Right forelimb (tissue), 1 donor: Measurements from ENCODE around the gene ME1.
"Not testable (repeated sequence)": the region's sequence is repeated elsewhere in the genome, so short reads cannot be mapped to it uniquely, and the experiment has no call there.

Experiments
- DNase-seq: peaks from one replicate; pipeline ENCODE4 v3.0.0-alpha.2; 2018

The ME1 gene

GRCh38 chr6:83250235-83250634 lies 180.6 kb downstream of the ME1 start:
- no peak for DNase-seq

- DNase-seq, result no peak
These were observed 183.4 kb downstream of the ME1 start for GRCh38 chr6:83247471-83247870.

- no peak for DNase-seq
These were observed 199.7 kb downstream of the ME1 start for GRCh38 chr6:83231146-83231545.

- DNase-seq, result no peak
These were observed 204.3 kb downstream of the ME1 start for GRCh38 chr6:83226517-83226916.

- DNase-seq, result no peak
These were observed 208.9 kb downstream of the ME1 start for GRCh38 chr6:83221889-83222479.

- no peak for DNase-seq
These were observed 209.6 kb downstream of the ME1 start for GRCh38 chr6:83221276-83221675.

GRCh38 chr6:83220121-83220520 lies 210.7 kb downstream of the ME1 start:
- no peak for DNase-seq

- no peak for DNase-seq
These were observed 212.2 kb downstream of the ME1 start for GRCh38 chr6:83218646-83219045.

- DNase-seq, result no peak
These were observed 214.0 kb downstream of the ME1 start for GRCh38 chr6:83216806-83217205.

GRCh38 chr6:83215131-83216047 lies 215.5 kb downstream of the ME1 start:
- peak; percentile 68 for DNase-seq

GRCh38 chr6:83202031-83202430 lies 228.8 kb downstream of the ME1 start:
- DNase-seq, result no peak

- DNase-seq, result no peak
These were observed 231.0 kb downstream of the ME1 start for GRCh38 chr6:83199863-83200225.

GRCh38 chr6:83199173-83199862 lies 231.5 kb downstream of the ME1 start:
- DNase-seq, result no peak

- DNase-seq, result no peak
These were observed 232.2 kb downstream of the ME1 start for GRCh38 chr6:83198486-83199172.

- DNase-seq, result peak; percentile 74
These were observed 236.9 kb downstream of the ME1 start for GRCh38 chr6:83193747-83194566.

GRCh38 chr6:83192871-83193746 lies 237.7 kb downstream of the ME1 start, which contains the start of the genes PGM3 and RWDD2A:
TSS of gene PGM3 (minus strand) at chr6:83193265. CDS start at chr6:83191012, 2,253 bp downstream.
TSS of gene RWDD2A (plus strand) at chr6:83193357. CDS start at chr6:83194452, 1,095 bp downstream.
- DNase-seq, result peak; percentile 93

- DNase-seq, result no peak
These were observed 238.4 kb downstream of the ME1 start for GRCh38 chr6:83192456-83192855.

- DNase-seq, result not testable (repeated sequence)
These were observed 238.9 kb downstream of the ME1 start for GRCh38 chr6:83191974-83192373.

GRCh38 chr6:83190626-83191025 lies 240.2 kb downstream of the ME1 start:
- DNase-seq, result no peak

- no peak for DNase-seq
These were observed 242.3 kb downstream of the ME1 start for GRCh38 chr6:83188501-83188900.

GRCh38 chr6:83185096-83185495 lies 245.8 kb downstream of the ME1 start:
- no peak for DNase-seq
